GM23338 (cell line): Measurements from ENCODE around the gene EXPH5. TPM values are rescaled to one million over a fixed set of nuclear protein-coding genes. Genes with fewer than 3 reads are reported as not detected.

Experiments used
- ATAC-seq: fragments of 200-7000 bp; cut with Tn5 transposase; 3 replicates; pipeline ENCODE4 v1.9.1; 2020
- DNase-seq: peaks from one replicate; pipeline ENCODE4 v3.0.0-alpha.2; 2015; ENCODE audit warnings: low spot score
- H2AFZ ChIP-seq: fragments of 200-600 bp; sonication (generic); 2 replicates; pipeline ENCODE4 v1.8.0; 2016; ENCODE audit warnings: antibody characterized with exemption, mild to moderate bottlenecking, moderate library complexity
- H3F3A ChIP-seq: fragments of 200-600 bp; sonication (generic); replicated peaks from 2 replicates; pipeline ENCODE4 v1.8.0; 2017; ENCODE audit warnings: antibody characterized with exemption, mixed run types, low read depth
- H3K27ac ChIP-seq: fragments of 200-600 bp; sonication (generic); 2 replicates; pipeline ENCODE4 v1.6.1; 2016; ENCODE audit warnings: low read depth
- H3K27me3 ChIP-seq: fragments of 200-600 bp; sonication (generic); 2 replicates; pipeline ENCODE4 v1.8.0; 2016; ENCODE audit warnings: mild to moderate bottlenecking, mixed run types, moderate library complexity; ENCODE audit not compliant: insufficient read depth
- H3K36me3 ChIP-seq: fragments of 200-600 bp; sonication (generic); 2 replicates; pipeline ENCODE4 v1.8.0; 2016; ENCODE audit warnings: mild to moderate bottlenecking; ENCODE audit not compliant: insufficient read depth
- H3K4me1 ChIP-seq: fragments of 200-600 bp; sonication (generic); 2 replicates; pipeline ENCODE4 v1.8.0; 2016; ENCODE audit warnings: mild to moderate bottlenecking, moderate library complexity; ENCODE audit not compliant: insufficient read depth
- H3K4me2 ChIP-seq: fragments of 200-600 bp; sonication (generic); 2 replicates; pipeline ENCODE4 v1.7.1; 2017; ENCODE audit warnings: mixed run types
- H3K4me3 ChIP-seq: fragments of 200-600 bp; sonication (generic); 2 replicates; pipeline ENCODE4 v1.6.1; 2016; ENCODE audit warnings: mixed run types
- H3K79me2 ChIP-seq: fragments of 200-600 bp; sonication (generic); replicated peaks from 2 replicates; pipeline ENCODE4 v1.8.0; 2017; ENCODE audit warnings: mild to moderate bottlenecking; ENCODE audit not compliant: insufficient read depth
- H3K9me2 ChIP-seq: fragments of 200-600 bp; sonication (generic); 2 replicates; pipeline ENCODE4 v1.8.0; 2017; ENCODE audit not compliant: insufficient read depth
- H4K20me1 ChIP-seq: fragments of 200-600 bp; sonication (generic); replicated peaks from 2 replicates; pipeline ENCODE4 v1.8.0; 2017; ENCODE audit warnings: mild to moderate bottlenecking; ENCODE audit not compliant: insufficient read depth
- H3K27ac Mint-ChIP-seq: 2 replicates; pipeline ENCODE4 v1.8.0; 2020; ENCODE audit warnings: inconsistent platforms, mild to moderate bottlenecking, moderate library complexity, mixed read lengths
- H3K27me3 Mint-ChIP-seq: 3 replicates; pipeline ENCODE4 v1.8.0; 2022; ENCODE audit warnings: low read depth, mild to moderate bottlenecking, moderate library complexity, mixed read lengths, inconsistent platforms; ENCODE audit not compliant: insufficient read depth, poor library complexity
- H3K36me3 Mint-ChIP-seq: 3 replicates; pipeline ENCODE4 v1.8.0; 2021; ENCODE audit warnings: low read depth, mild to moderate bottlenecking, inconsistent platforms, moderate library complexity, mixed read lengths
- H3K4me1 Mint-ChIP-seq: 3 replicates; pipeline ENCODE4 v1.8.0; 2020; ENCODE audit warnings: mild to moderate bottlenecking, inconsistent platforms, mixed read lengths
- H3K4me3 Mint-ChIP-seq: 3 replicates; pipeline ENCODE4 v1.8.0; 2021; ENCODE audit warnings: moderate library complexity, mild to moderate bottlenecking, inconsistent platforms, mixed read lengths
- H3K9me3 Mint-ChIP-seq: 3 replicates; pipeline ENCODE4 v1.8.0; 2020; ENCODE audit warnings: moderate library complexity, mild to moderate bottlenecking, inconsistent platforms, mixed read lengths
- CREB1 ChIP-seq: fragments of 250-450 bp; sonication (Bioruptor Pico); IDR thresholded peaks from 2 replicates; pipeline ENCODE4 v1.5.0; 2020; ENCODE audit warnings: low read depth, mild to moderate bottlenecking, moderate library complexity
- EZH2 ChIP-seq: fragments of 200-600 bp; sonication (generic); IDR thresholded peaks from one replicate; pipeline ENCODE4 v1.8.0; 2017; ENCODE audit warnings: antibody characterized with exemption, mild to moderate bottlenecking, low read depth; ENCODE audit not compliant: unreplicated experiment
- EZH2phosphoT487 ChIP-seq: fragments of 200-600 bp; sonication (generic); IDR thresholded peaks from one replicate; pipeline ENCODE4 v1.8.1; 2018; ENCODE audit warnings: antibody characterized with exemption; ENCODE audit not compliant: unreplicated experiment
- JUNB ChIP-seq: IDR thresholded peaks from one replicate; pipeline ENCODE4 v1.6.1; 2016; ENCODE audit warnings: antibody characterized with exemption; ENCODE audit not compliant: unreplicated experiment
- NANOG ChIP-seq: IDR thresholded peaks from 2 replicates; pipeline ENCODE4 v1.6.1; 2016; ENCODE audit warnings: antibody characterized with exemption, borderline replicate concordance
- POLR2AphosphoS5 ChIP-seq: IDR thresholded peaks from 2 replicates; pipeline ENCODE4 v1.6.1; 2016; ENCODE audit warnings: antibody characterized with exemption, low read depth
- STAT1 ChIP-seq: IDR thresholded peaks from one replicate; pipeline ENCODE4 v1.6.1; 2016; ENCODE audit warnings: antibody characterized with exemption; ENCODE audit not compliant: unreplicated experiment
- ZNF114 ChIP-seq: fragments of 250-450 bp; sonication (Bioruptor Pico); IDR thresholded peaks from 2 replicates; pipeline ENCODE4 v1.5.0; 2020; ENCODE audit warnings: mild to moderate bottlenecking, moderate library complexity
- ZNF331 ChIP-seq: fragments of 250-450 bp; sonication (Bioruptor Pico); IDR thresholded peaks from 2 replicates; pipeline ENCODE4 v1.5.0; 2020; ENCODE audit warnings: low read depth, mild to moderate bottlenecking, moderate library complexity
- polyA plus RNA-seq: library from polyadenylated mRNA; unstranded; fragments of >200 nt; fragmentation: Nextera tagmentation; extraction: Ambion mirVana; gene quantifications from 2 replicates; pipeline ENCODE4 v1.2.1, GENCODE V29; 2016
- total RNA-seq: library from RNA; depleted of rRNA; stranded (reverse); fragments of >200 nt; shearing (Covaris generic); gene quantifications from 2 replicates; pipeline ENCODE4 v1.2.3, GENCODE V29; 2014
- TF ChIP-seq, protein P1 (sequence below): IDR thresholded peaks from 2 replicates; pipeline ENCODE4 v1.6.1; 2016; ENCODE audit warnings: antibody characterized with exemption
- TF ChIP-seq, protein P2 (sequence below): IDR thresholded peaks from one replicate; pipeline ENCODE4 v1.6.1; 2018; ENCODE audit warnings: antibody characterized with exemption; ENCODE audit not compliant: unreplicated experiment
- TF ChIP-seq, protein P3 (sequence below): fragments of 250-450 bp; sonication (Bioruptor Pico); IDR thresholded peaks from 2 replicates; pipeline ENCODE4 v1.5.0; 2020; ENCODE audit warnings: mild to moderate bottlenecking, moderate library complexity
- TF ChIP-seq, protein P4 (sequence below), 2 experiments: fragments of 200-600 bp in 1 of 2; sonication (generic) in 1 of 2; conservative IDR thresholded peaks; 2 replicates each; pipeline versions ENCODE4 v1.5.1 to v1.6.1; 2016 to 2017; ENCODE audit warnings: antibody characterized with exemption in 2 of 2, low read depth in 2 of 2, mild to moderate bottlenecking in 2 of 2, moderate library complexity in 1 of 2

Gene EXPH5
- total and polyA plus RNA-seq, 2 experiments from 2014 or later = 3.6 to 12.6 TPM

DNA sequence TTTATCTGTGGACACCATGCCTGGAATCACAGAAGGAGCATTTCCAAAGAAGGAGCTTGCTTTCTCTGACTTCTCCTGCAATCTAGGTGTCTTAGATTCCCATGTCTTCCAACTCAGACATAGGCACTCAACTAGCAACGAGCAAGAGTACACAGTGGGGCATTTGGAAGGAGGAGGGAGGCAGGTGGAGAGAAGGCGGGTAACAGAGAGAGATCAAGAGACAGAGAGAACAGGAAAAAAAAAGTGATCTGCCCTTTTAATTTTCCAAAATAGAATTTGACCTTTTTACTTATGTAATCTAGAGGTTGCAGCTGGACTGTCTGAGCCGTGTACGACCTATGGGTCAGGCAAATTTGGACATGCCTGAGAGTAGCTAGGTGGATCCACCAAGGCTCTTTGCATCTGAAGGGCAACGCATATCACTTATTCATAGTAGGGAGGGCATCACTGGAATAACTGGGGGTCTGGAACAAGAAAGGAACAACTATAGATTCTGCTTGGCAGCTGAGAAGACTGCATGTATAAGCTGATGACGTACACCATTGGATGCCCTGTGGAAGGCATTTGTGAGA is 58.1 kb downstream of the EXPH5 start:
- no peak for DNase-seq
- H3K27ac Mint-ChIP-seq = no peak overlapping the region
- H3K79me2 ChIP-seq = no peaks in the 10 kb centered on the region

More for the DNA sequence above, 58.1 kb downstream of the EXPH5 start:
- Histone ChIP-seq H3K4me2 (no peak overlapping the region), H3K36me3 (no peaks in the 10 kb centered on the region), H2AFZ (no peak overlapping the region), H3K4me3 (no peak overlapping the region), H3K27me3 (no peaks in the 10 kb centered on the region), H4K20me1 (no peaks in the 10 kb centered on the region), H3K27ac (no peak overlapping the region), H3F3A (no peaks in the 10 kb centered on the region), H3K9me2 (no peaks in the 10 kb centered on the region), H3K4me1 (no peaks in the 10 kb centered on the region)
- no peak overlapping the region for H3K4me3 Mint-ChIP-seq
- H3K4me1 Mint-ChIP-seq = peaks cover 13% of the 10 kb centered on the region; the same call in 2 of the 3 replicates
- TF ChIP-seq STAT1 = no peak
- TF ChIP-seq, protein P1, sequence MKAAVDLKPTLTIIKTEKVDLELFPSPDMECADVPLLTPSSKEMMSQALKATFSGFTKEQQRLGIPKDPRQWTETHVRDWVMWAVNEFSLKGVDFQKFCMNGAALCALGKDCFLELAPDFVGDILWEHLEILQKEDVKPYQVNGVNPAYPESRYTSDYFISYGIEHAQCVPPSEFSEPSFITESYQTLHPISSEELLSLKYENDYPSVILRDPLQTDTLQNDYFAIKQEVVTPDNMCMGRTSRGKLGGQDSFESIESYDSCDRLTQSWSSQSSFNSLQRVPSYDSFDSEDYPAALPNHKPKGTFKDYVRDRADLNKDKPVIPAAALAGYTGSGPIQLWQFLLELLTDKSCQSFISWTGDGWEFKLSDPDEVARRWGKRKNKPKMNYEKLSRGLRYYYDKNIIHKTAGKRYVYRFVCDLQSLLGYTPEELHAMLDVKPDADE = no peak
- no peak for TF ChIP-seq EZH2
- TF ChIP-seq, protein P2, sequence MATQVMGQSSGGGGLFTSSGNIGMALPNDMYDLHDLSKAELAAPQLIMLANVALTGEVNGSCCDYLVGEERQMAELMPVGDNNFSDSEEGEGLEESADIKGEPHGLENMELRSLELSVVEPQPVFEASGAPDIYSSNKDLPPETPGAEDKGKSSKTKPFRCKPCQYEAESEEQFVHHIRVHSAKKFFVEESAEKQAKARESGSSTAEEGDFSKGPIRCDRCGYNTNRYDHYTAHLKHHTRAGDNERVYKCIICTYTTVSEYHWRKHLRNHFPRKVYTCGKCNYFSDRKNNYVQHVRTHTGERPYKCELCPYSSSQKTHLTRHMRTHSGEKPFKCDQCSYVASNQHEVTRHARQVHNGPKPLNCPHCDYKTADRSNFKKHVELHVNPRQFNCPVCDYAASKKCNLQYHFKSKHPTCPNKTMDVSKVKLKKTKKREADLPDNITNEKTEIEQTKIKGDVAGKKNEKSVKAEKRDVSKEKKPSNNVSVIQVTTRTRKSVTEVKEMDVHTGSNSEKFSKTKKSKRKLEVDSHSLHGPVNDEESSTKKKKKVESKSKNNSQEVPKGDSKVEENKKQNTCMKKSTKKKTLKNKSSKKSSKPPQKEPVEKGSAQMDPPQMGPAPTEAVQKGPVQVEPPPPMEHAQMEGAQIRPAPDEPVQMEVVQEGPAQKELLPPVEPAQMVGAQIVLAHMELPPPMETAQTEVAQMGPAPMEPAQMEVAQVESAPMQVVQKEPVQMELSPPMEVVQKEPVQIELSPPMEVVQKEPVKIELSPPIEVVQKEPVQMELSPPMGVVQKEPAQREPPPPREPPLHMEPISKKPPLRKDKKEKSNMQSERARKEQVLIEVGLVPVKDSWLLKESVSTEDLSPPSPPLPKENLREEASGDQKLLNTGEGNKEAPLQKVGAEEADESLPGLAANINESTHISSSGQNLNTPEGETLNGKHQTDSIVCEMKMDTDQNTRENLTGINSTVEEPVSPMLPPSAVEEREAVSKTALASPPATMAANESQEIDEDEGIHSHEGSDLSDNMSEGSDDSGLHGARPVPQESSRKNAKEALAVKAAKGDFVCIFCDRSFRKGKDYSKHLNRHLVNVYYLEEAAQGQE = no peak
- TF ChIP-seq, protein P3, sequence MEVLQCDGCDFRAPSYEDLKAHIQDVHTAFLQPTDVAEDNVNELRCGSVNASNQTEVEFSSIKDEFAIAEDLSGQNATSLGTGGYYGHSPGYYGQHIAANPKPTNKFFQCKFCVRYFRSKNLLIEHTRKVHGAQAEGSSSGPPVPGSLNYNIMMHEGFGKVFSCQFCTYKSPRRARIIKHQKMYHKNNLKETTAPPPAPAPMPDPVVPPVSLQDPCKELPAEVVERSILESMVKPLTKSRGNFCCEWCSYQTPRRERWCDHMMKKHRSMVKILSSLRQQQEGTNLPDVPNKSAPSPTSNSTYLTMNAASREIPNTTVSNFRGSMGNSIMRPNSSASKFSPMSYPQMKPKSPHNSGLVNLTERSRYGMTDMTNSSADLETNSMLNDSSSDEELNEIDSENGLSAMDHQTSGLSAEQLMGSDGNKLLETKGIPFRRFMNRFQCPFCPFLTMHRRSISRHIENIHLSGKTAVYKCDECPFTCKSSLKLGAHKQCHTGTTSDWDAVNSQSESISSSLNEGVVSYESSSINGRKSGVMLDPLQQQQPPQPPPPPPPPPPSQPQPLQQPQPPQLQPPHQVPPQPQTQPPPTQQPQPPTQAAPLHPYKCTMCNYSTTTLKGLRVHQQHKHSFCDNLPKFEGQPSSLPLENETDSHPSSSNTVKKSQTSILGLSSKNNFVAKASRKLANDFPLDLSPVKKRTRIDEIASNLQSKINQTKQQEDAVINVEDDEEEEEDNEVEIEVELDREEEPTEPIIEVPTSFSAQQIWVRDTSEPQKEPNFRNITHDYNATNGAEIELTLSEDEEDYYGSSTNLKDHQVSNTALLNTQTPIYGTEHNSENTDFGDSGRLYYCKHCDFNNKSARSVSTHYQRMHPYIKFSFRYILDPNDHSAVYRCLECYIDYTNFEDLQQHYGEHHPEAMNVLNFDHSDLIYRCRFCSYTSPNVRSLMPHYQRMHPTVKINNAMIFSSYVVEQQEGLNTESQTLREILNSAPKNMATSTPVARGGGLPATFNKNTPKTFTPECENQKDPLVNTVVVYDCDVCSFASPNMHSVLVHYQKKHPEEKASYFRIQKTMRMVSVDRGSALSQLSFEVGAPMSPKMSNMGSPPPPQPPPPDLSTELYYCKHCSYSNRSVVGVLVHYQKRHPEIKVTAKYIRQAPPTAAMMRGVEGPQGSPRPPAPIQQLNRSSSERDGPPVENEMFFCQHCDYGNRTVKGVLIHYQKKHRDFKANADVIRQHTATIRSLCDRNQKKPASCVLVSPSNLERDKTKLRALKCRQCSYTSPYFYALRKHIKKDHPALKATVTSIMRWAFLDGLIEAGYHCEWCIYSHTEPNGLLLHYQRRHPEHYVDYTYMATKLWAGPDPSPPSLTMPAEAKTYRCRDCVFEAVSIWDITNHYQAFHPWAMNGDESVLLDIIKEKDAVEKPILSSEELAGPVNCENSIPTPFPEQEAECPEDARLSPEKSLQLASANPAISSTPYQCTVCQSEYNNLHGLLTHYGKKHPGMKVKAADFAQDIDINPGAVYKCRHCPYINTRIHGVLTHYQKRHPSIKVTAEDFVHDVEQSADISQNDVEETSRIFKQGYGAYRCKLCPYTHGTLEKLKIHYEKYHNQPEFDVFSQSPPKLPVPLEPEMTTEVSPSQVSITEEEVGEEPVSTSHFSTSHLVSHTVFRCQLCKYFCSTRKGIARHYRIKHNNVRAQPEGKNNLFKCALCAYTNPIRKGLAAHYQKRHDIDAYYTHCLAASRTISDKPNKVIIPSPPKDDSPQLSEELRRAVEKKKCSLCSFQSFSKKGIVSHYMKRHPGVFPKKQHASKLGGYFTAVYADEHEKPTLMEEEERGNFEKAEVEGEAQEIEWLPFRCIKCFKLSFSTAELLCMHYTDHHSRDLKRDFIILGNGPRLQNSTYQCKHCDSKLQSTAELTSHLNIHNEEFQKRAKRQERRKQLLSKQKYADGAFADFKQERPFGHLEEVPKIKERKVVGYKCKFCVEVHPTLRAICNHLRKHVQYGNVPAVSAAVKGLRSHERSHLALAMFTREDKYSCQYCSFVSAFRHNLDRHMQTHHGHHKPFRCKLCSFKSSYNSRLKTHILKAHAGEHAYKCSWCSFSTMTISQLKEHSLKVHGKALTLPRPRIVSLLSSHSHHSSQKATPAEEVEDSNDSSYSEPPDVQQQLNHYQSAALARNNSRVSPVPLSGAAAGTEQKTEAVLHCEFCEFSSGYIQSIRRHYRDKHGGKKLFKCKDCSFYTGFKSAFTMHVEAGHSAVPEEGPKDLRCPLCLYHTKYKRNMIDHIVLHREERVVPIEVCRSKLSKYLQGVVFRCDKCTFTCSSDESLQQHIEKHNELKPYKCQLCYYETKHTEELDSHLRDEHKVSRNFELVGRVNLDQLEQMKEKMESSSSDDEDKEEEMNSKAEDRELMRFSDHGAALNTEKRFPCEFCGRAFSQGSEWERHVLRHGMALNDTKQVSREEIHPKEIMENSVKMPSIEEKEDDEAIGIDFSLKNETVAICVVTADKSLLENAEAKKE (CRISPR knock-in tag) = no peak
- no peak for TF ChIP-seq NANOG
- no peak for TF ChIP-seq ZNF331 (CRISPR knock-in tag)
- TF ChIP-seq ZNF114 = no peak
- TF ChIP-seq JUNB = no peak
- TF ChIP-seq, protein P4, sequence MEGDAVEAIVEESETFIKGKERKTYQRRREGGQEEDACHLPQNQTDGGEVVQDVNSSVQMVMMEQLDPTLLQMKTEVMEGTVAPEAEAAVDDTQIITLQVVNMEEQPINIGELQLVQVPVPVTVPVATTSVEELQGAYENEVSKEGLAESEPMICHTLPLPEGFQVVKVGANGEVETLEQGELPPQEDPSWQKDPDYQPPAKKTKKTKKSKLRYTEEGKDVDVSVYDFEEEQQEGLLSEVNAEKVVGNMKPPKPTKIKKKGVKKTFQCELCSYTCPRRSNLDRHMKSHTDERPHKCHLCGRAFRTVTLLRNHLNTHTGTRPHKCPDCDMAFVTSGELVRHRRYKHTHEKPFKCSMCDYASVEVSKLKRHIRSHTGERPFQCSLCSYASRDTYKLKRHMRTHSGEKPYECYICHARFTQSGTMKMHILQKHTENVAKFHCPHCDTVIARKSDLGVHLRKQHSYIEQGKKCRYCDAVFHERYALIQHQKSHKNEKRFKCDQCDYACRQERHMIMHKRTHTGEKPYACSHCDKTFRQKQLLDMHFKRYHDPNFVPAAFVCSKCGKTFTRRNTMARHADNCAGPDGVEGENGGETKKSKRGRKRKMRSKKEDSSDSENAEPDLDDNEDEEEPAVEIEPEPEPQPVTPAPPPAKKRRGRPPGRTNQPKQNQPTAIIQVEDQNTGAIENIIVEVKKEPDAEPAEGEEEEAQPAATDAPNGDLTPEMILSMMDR (conservative IDR thresholded peaks at IDR 0.05; ENCODE audit: low read depth in 2 of 2) = no peak
- TF ChIP-seq CREB1 (CRISPR knock-in tag) = no peak
- no peak for TF ChIP-seq POLR2AphosphoS5
- no peak for TF ChIP-seq EZH2phosphoT487
- no peaks in the 10 kb centered on the region for H3K9me3 Mint-ChIP-seq
- H3K27me3 Mint-ChIP-seq = no peaks in the 10 kb centered on the region
- ATAC-seq = no peak
- H3K36me3 Mint-ChIP-seq = no peaks in the 10 kb centered on the region; the same call in 2 of the 3 replicates
